ENCODE measurements around the gene BAX.
"Not testable (repeated sequence)": the region's sequence is repeated elsewhere in the genome, so short reads cannot be mapped to it uniquely, and the experiment has no call there.

BAX gene

DNA sequence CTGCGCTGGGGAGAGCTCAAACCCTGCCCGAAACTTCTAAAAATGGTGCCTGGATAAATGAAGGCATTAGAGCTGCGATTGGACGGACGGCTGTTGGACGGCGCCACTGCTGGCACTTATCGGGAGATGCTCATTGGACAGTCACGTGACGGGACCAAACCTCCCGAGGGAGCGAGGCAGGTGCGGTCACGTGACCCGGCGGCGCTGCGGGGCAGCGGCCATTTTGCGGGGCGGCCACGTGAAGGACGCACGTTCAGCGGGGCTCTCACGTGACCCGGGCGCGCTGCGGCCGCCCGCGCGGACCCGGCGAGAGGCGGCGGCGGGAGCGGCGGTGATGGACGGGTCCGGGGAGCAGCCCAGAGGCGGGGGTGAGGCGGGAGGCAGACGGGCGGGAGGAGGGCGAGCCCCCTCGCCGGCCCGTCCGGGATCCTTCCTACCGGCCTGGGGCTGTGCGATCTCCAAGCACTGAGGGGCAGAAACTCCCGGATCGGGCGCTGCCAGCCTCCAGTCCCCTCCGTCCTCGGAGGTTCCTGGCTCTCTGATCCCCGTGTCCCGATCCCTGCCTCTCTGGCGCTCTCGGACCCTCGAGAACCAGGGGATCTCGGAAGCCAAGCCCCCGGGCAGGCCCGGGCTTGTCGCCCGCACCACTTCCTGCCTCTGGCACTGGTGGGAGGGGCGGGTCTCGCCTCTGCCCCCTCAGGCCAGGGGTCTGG, at the start of gene BAX:
Gene BAX, plus strand, starts transcription at position 281 of the 713 bp plus-strand sequence. Its CDS starts 54 bp downstream, at position 335.
- H3K27ac ChIP-seq: peak within 1 kb of the TSS; percentile 85
- TF ChIP-seq, protein P1, sequence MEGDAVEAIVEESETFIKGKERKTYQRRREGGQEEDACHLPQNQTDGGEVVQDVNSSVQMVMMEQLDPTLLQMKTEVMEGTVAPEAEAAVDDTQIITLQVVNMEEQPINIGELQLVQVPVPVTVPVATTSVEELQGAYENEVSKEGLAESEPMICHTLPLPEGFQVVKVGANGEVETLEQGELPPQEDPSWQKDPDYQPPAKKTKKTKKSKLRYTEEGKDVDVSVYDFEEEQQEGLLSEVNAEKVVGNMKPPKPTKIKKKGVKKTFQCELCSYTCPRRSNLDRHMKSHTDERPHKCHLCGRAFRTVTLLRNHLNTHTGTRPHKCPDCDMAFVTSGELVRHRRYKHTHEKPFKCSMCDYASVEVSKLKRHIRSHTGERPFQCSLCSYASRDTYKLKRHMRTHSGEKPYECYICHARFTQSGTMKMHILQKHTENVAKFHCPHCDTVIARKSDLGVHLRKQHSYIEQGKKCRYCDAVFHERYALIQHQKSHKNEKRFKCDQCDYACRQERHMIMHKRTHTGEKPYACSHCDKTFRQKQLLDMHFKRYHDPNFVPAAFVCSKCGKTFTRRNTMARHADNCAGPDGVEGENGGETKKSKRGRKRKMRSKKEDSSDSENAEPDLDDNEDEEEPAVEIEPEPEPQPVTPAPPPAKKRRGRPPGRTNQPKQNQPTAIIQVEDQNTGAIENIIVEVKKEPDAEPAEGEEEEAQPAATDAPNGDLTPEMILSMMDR (conservative IDR thresholded peaks at IDR 0.05; ENCODE audit: low read depth): no peak
- POLR2A ChIA-PET (ENCODE audit: low non-redundant PET): interaction anchor here (0.6 kb wide), 2 partner anchors 22 to 399 kb away, joined by 3 to 9 read pairs; no protein-coding TSS in a partner anchor
- peak; percentile 95 for DNase-seq (ENCODE audit: low spot score)
- CTCF ChIA-PET: interaction anchor here (0.6 kb wide), 1 partner anchor 61 kb away, joined by 5 read pairs; no protein-coding TSS in a partner anchor

- H3K27ac ChIP-seq: peak overlapping the region; percentile 15; the same call in 1 of the 2 replicates
- TF ChIP-seq, protein P1 (conservative IDR thresholded peaks at IDR 0.05; ENCODE audit: low read depth): no peak
- no peak for DNase-seq (ENCODE audit: low spot score)
- ChIA-PET CTCF (interaction anchor here (0.6 to 0.7 kb wide), 2 partner anchors 64 to 166 kb away, joined by 4 read pairs; no protein-coding TSS in a partner anchor), POLR2A (ENCODE audit: low non-redundant PET) (no interaction called here)
These were observed 49.0 kb upstream of the BAX start for GRCh38 chr19:48905664-48906063.

DNA sequence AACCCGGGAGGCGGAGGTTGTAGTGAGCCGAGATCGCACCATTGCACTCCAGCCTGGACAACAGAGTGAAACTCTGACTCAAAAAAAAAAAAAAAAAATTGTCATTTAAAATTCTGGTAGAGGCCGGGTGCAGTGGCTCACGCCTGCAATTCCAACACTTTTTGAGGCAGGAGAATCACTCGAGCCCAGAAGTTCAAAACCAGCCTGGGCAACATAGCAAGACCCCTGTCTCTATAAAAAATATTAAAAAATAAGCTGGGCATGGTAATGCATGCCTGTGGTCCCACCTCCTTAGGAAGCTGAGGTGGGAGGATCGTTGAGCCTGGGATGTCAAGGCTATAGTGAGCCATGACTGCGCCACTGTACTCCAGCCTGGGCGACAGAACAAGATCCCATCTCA, 48.4 kb upstream of the BAX start:
- H3K27ac ChIP-seq: no peak overlapping the region
- DNase-seq (ENCODE audit: low spot score): no peak
- POLR2A ChIA-PET (ENCODE audit: low non-redundant PET): no interaction called here
- TF ChIP-seq, protein P1 (conservative IDR thresholded peaks at IDR 0.05; ENCODE audit: low read depth): no peak
- CTCF ChIA-PET: interaction anchor here (0.7 kb wide), 1 partner anchor 65 kb away, joined by 4 read pairs; no protein-coding TSS in a partner anchor

GRCh38 chr19:48907671-48908070, 47.0 kb upstream of the BAX start:
- ChIA-PET CTCF (no interaction called here), POLR2A (ENCODE audit: low non-redundant PET) (no interaction called here)
- peak overlapping the region; percentile 32 for H3K27ac ChIP-seq
- TF ChIP-seq, protein P1 (conservative IDR thresholded peaks at IDR 0.05; ENCODE audit: low read depth): no peak
- DNase-seq (ENCODE audit: low spot score): no peak

GRCh38 chr19:48909424-48910077, 45.1 kb upstream of the BAX start:
- DNase-seq (ENCODE audit: low spot score); POLR2A ChIA-PET (ENCODE audit: low non-redundant PET); CTCF ChIA-PET: not testable (repeated sequence)
- H3K27ac ChIP-seq: peak overlapping the region; percentile 32

GRCh38 chr19:48910803-48911202, 43.9 kb upstream of the BAX start:
- no peak for DNase-seq (ENCODE audit: low spot score)
- H3K27ac ChIP-seq: no peak overlapping the region
- POLR2A ChIA-PET (ENCODE audit: low non-redundant PET): interaction anchor here (0.5 to 0.7 kb wide), 2 partner anchors 30 to 55 kb away, joined by 4 to 11 read pairs; no protein-coding TSS in a partner anchor
- CTCF ChIA-PET: no interaction called here
- TF ChIP-seq, protein P1 (conservative IDR thresholded peaks at IDR 0.05; ENCODE audit: low read depth): no peak

Data from RWPE1 (cell line).